ENCODE data around the gene EXOSC7. TPM values are rescaled to one million over a fixed set of nuclear protein-coding genes. Genes with fewer than 3 reads are reported as not detected.

Gene EXOSC7
- polyA plus RNA-seq, 1 donor from 2014 or later = 87.5 TPM

GRCh38 chr3:44955917-44956316, 20.1 kb upstream of the EXOSC7 start:
- no peak for TF ChIP-seq TAF1 (IDR thresholded peaks at IDR 0.05; ENCODE audit: low read depth)
- no peak for TF ChIP-seq EZH2 (IDR thresholded peaks at IDR 0.05; ENCODE audit: borderline replicate concordance, insufficient read depth, low read length, poor library complexity, severe bottlenecking)
- no peak for TF ChIP-seq CTCF (IDR thresholded peaks at IDR 0.05; ENCODE audit: poor library complexity, severe bottlenecking)
- no peak for TF ChIP-seq EP300 (conservative IDR thresholded peaks at IDR 0.05; ENCODE audit: poor library complexity, severe bottlenecking)
- TF ChIP-seq POLR2AphosphoS5 (IDR thresholded peaks at IDR 0.05) = no peak
- TF ChIP-seq MXI1 (conservative IDR thresholded peaks at IDR 0.05; ENCODE audit: poor library complexity, severe bottlenecking) = no peak
- TF ChIP-seq SMC3 (conservative IDR thresholded peaks at IDR 0.05; ENCODE audit: poor library complexity) = no peak
- TF ChIP-seq, protein P1, sequence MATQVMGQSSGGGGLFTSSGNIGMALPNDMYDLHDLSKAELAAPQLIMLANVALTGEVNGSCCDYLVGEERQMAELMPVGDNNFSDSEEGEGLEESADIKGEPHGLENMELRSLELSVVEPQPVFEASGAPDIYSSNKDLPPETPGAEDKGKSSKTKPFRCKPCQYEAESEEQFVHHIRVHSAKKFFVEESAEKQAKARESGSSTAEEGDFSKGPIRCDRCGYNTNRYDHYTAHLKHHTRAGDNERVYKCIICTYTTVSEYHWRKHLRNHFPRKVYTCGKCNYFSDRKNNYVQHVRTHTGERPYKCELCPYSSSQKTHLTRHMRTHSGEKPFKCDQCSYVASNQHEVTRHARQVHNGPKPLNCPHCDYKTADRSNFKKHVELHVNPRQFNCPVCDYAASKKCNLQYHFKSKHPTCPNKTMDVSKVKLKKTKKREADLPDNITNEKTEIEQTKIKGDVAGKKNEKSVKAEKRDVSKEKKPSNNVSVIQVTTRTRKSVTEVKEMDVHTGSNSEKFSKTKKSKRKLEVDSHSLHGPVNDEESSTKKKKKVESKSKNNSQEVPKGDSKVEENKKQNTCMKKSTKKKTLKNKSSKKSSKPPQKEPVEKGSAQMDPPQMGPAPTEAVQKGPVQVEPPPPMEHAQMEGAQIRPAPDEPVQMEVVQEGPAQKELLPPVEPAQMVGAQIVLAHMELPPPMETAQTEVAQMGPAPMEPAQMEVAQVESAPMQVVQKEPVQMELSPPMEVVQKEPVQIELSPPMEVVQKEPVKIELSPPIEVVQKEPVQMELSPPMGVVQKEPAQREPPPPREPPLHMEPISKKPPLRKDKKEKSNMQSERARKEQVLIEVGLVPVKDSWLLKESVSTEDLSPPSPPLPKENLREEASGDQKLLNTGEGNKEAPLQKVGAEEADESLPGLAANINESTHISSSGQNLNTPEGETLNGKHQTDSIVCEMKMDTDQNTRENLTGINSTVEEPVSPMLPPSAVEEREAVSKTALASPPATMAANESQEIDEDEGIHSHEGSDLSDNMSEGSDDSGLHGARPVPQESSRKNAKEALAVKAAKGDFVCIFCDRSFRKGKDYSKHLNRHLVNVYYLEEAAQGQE (IDR thresholded peaks at IDR 0.05; ENCODE audit: borderline replicate concordance) = no peak
- TF ChIP-seq RAD21 (conservative IDR thresholded peaks at IDR 0.05) = no peak
- no peaks in the 10 kb centered on the region for H3F3A ChIP-seq (ENCODE audit: insufficient read depth, low read length, poor library complexity, severe bottlenecking)
- H2AFZ ChIP-seq (ENCODE audit: low read depth, low read length) = no peak overlapping the region
- H3K4me2 ChIP-seq (ENCODE audit: low read length) = no peak overlapping the region
- no peak overlapping the region for H3K27ac ChIP-seq (ENCODE audit: low read length)
- no peak overlapping the region for H3K9ac ChIP-seq (ENCODE audit: low read length)
- H3K9me2 ChIP-seq (ENCODE audit: insufficient read depth, low read length) = no peaks in the 10 kb centered on the region
- no peaks in the 10 kb centered on the region for H3K36me3 ChIP-seq (ENCODE audit: insufficient read depth, low read length)
- H3K4me3 ChIP-seq (ENCODE audit: low read length) = no peak overlapping the region
- no peaks in the 10 kb centered on the region for H4K20me1 ChIP-seq (ENCODE audit: insufficient read depth)
- no peaks in the 10 kb centered on the region for H3K79me2 ChIP-seq (replicated peaks; ENCODE audit: insufficient read depth, low read length)
- no peaks in the 10 kb centered on the region for H3K9me3 ChIP-seq (ENCODE audit: low read length)
- no peaks in the 10 kb centered on the region for H3K27me3 ChIP-seq (ENCODE audit: insufficient read depth, low read depth, low read length)

DNA sequence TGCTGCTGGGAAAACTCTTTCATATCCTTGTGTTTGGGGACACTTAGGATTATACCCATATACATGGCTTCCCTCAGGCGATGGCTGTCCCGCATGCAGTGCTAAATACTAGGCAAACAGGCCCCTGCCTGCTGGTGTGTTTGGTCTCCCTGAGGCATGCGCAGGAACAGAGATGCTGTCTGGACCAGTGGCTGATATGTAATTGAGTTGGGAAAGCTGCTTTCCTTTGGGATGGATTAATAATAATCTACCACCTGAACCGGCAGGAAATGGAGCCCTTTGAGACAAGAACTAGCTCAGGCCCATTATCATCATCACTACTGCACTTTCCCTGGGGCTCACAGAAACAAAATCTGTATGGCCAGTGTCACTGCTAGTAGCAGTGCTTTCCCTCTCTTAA, 18.1 kb upstream of the EXOSC7 start:
- Histone ChIP-seq H3K9me3 (ENCODE audit: low read length) (no peaks in the 10 kb centered on the region), H3K4me3 (ENCODE audit: low read length) (no peak overlapping the region), H3K9me2 (ENCODE audit: insufficient read depth, low read length) (no peaks in the 10 kb centered on the region), H3K79me2 (replicated peaks; ENCODE audit: insufficient read depth, low read length) (peaks cover 5% of the 10 kb centered on the region), H2AFZ (ENCODE audit: low read depth, low read length) (no peak overlapping the region), H3K4me2 (ENCODE audit: low read length) (no peak overlapping the region), H3K36me3 (ENCODE audit: insufficient read depth, low read length) (no peaks in the 10 kb centered on the region), H3F3A (ENCODE audit: insufficient read depth, low read length, poor library complexity, severe bottlenecking) (no peaks in the 10 kb centered on the region), H3K27me3 (ENCODE audit: insufficient read depth, low read depth, low read length) (no peaks in the 10 kb centered on the region), H3K9ac (ENCODE audit: low read length) (no peak overlapping the region), H3K27ac (ENCODE audit: low read length) (no peak overlapping the region), H4K20me1 (ENCODE audit: insufficient read depth) (no peaks in the 10 kb centered on the region)
- TF ChIP-seq RAD21 (conservative IDR thresholded peaks at IDR 0.05) = no peak
- TF ChIP-seq MXI1 (conservative IDR thresholded peaks at IDR 0.05; ENCODE audit: poor library complexity, severe bottlenecking) = no peak
- no peak for TF ChIP-seq SMC3 (conservative IDR thresholded peaks at IDR 0.05; ENCODE audit: poor library complexity)
- no peak for TF ChIP-seq CTCF (IDR thresholded peaks at IDR 0.05; ENCODE audit: poor library complexity, severe bottlenecking)
- TF ChIP-seq, protein P1 (IDR thresholded peaks at IDR 0.05; ENCODE audit: borderline replicate concordance) = no peak
- TF ChIP-seq TAF1 (IDR thresholded peaks at IDR 0.05; ENCODE audit: low read depth) = no peak
- TF ChIP-seq EZH2 (IDR thresholded peaks at IDR 0.05; ENCODE audit: borderline replicate concordance, insufficient read depth, low read length, poor library complexity, severe bottlenecking) = no peak
- TF ChIP-seq EP300 (conservative IDR thresholded peaks at IDR 0.05; ENCODE audit: poor library complexity, severe bottlenecking) = no peak
- no peak for TF ChIP-seq POLR2AphosphoS5 (IDR thresholded peaks at IDR 0.05)
